ENCODE measurements around the gene ABCA5.

- TF ChIP-seq POLR2A (IDR thresholded peaks at IDR 0.05) = no peak
- TF ChIP-seq, protein P1, sequence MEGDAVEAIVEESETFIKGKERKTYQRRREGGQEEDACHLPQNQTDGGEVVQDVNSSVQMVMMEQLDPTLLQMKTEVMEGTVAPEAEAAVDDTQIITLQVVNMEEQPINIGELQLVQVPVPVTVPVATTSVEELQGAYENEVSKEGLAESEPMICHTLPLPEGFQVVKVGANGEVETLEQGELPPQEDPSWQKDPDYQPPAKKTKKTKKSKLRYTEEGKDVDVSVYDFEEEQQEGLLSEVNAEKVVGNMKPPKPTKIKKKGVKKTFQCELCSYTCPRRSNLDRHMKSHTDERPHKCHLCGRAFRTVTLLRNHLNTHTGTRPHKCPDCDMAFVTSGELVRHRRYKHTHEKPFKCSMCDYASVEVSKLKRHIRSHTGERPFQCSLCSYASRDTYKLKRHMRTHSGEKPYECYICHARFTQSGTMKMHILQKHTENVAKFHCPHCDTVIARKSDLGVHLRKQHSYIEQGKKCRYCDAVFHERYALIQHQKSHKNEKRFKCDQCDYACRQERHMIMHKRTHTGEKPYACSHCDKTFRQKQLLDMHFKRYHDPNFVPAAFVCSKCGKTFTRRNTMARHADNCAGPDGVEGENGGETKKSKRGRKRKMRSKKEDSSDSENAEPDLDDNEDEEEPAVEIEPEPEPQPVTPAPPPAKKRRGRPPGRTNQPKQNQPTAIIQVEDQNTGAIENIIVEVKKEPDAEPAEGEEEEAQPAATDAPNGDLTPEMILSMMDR (IDR thresholded peaks at IDR 0.05 in 4 of 5, conservative IDR thresholded peaks at IDR 0.05 in 1 of 5) = no peak
Observed at GRCh38 chr17:69275751-69276150, 51.2 kb downstream of the ABCA5 start.

Data from gastrocnemius medialis (tissue), 4 donors.